Psoas muscle (tissue), 8 donors: ENCODE results near the gene CEACAM19. TPM values are rescaled to one million over a fixed set of nuclear protein-coding genes. Genes with fewer than 3 reads are reported as not detected.
A peak's percentile ranks its signal among the peaks of the same experiment; 100 is the strongest.

Source experiments
- ATAC-seq, 4 donors: fragments of 200-7000 bp; cut with Tn5 transposase; one replicate each; pipeline ENCODE4 v1.9.1; 2020; ENCODE audit warnings: moderate library complexity in 3 of 4, mild to moderate bottlenecking in 2 of 4
- DNase-seq, 2 donors: peaks; one replicate each; pipeline ENCODE4 v3.0.0-alpha.2; 2020
- H3K27ac ChIP-seq: fragments of 200-600 bp; one replicate; pipeline ENCODE4 v1.8.0; 2022
- H3K27me3 ChIP-seq, 3 donors: fragments of 200-600 bp in 1 of 3; one replicate each; pipeline versions ENCODE4 v1.6.1 to v1.8.0; 2013 to 2022; ENCODE audit warnings: low read length in 2 of 3, mild to moderate bottlenecking in 2 of 3, moderate library complexity in 1 of 3; ENCODE audit not compliant: insufficient read depth in 3 of 3
- H3K36me3 ChIP-seq, 2 donors: fragments of 200-600 bp in 1 of 2; one replicate each; pipeline versions ENCODE4 v1.6.1 to v1.8.0; 2013 to 2022; ENCODE audit warnings: low read depth in 1 of 2, mild to moderate bottlenecking in 1 of 2, moderate library complexity in 1 of 2; ENCODE audit not compliant: insufficient read depth in 1 of 2
- H3K4me1 ChIP-seq: fragments of 200-600 bp; one replicate; pipeline ENCODE4 v1.8.0; 2022
- H3K4me3 ChIP-seq: fragments of 200-600 bp; one replicate; pipeline ENCODE4 v1.8.0; 2022; ENCODE audit warnings: mild to moderate bottlenecking
- H3K9me3 ChIP-seq: fragments of 200-600 bp; one replicate; pipeline ENCODE4 v1.8.0; 2022
- WGBS, 3 donors: extraction: QIAGEN DNeasy Blood & Tissue Kit; methylation state at CpG; one replicate each; pipeline versions ENCODE4 v1.1.6 to v1.1.7; 2013; 5-methylcytosine and 5-hydroxymethylcytosine counted together
- intact Hi-C, 2 donors: fragments of 100-400 bp; cut with DNase I; formaldehyde crosslinking; loops; one replicate each; pipeline versions ENCODE4 v1.11.0 to v1.14.2; 2022
- polyA plus RNA-seq, 3 donors: library from polyadenylated mRNA; stranded (reverse); fragments of 200-250 nt; gene quantifications; one replicate each; pipeline ENCODE4 v1.2.3, GENCODE V29; 2013
- total RNA-seq, 4 donors: library from RNA; stranded (reverse); fragmentation: NEBNext Ultra II Directional in 2 of 4; extraction: Animal tissue kit (Norgen Biotek cat#: 25700) in 2 of 4; gene quantifications; one replicate each; pipeline versions ENCODE4 v1.2.1 to v1.2.4, GENCODE V29; 2021 to 2023
- TF ChIP-seq, protein P1 (sequence below): fragments of 200-600 bp; IDR thresholded peaks from one replicate; pipeline ENCODE4 v1.8.0; 2022; ENCODE audit warnings: antibody characterized with exemption
- donor health status: healthy with polysubstance abuse.
- donor health status: DM: no; HTN: no; CAD: no; lungs with moderate emphysema.
- donor health status: Bipolar disorder and iron deficiency.
- donor health status: healthy.
- donor health status: DM: yes; HTN: yes; CAD: no.
- donor health status: DM: no; HTN: no; CAD: no.
- donor health status: DM: no; HTN: no; CAD: no.
- donor health status: DM: yes; HTN: yes; CAD: no.

CEACAM19 gene
- total and polyA plus RNA-seq, 7 donors = 3.7 to 14.7 (median 8.6) TPM

DNA sequence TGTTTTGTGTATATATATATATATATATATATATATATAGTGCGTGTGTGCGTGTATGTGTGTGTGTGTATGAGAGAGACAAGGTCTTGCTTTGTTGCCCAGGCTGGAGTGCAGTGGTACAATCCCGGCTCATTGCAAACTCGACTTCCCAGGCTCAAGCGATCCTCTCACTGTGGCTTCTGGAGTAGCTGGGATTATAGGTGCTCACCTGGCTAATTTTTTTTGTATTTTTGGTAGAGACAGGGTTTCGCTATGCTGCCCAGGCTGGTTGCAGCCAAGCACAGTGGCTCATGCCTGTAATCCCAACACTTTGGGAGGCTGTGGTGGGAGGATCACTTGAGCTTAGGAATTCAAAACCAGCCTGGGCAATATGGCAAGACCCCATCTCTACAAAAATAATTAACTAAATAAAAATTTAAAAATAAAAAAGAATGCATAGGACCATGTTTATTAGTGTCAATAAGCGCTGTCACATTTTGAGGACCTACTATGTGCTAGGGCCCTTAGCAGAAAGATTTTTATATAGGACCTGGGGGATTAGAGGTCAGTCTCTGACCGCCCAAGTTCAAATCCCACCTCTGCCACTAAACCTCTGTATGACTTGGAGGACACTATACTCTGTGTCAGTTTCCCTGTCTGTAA lies 25.8 kb upstream of the CEACAM19 start:
- peak overlapping the region; percentile 47 for H3K4me3 ChIP-seq
- no peak for DNase-seq
- TF ChIP-seq, protein P1, sequence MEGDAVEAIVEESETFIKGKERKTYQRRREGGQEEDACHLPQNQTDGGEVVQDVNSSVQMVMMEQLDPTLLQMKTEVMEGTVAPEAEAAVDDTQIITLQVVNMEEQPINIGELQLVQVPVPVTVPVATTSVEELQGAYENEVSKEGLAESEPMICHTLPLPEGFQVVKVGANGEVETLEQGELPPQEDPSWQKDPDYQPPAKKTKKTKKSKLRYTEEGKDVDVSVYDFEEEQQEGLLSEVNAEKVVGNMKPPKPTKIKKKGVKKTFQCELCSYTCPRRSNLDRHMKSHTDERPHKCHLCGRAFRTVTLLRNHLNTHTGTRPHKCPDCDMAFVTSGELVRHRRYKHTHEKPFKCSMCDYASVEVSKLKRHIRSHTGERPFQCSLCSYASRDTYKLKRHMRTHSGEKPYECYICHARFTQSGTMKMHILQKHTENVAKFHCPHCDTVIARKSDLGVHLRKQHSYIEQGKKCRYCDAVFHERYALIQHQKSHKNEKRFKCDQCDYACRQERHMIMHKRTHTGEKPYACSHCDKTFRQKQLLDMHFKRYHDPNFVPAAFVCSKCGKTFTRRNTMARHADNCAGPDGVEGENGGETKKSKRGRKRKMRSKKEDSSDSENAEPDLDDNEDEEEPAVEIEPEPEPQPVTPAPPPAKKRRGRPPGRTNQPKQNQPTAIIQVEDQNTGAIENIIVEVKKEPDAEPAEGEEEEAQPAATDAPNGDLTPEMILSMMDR = no peak
- intact Hi-C loops = loop anchor here in 1 of 2 donors (5.0 kb wide), 1 partner anchor 58 kb away; no protein-coding TSS in a partner anchor
- H3K36me3 ChIP-seq = peaks cover 4 to 34% of the 10 kb centered on the region in 2 donors
- peaks cover 42% of the 10 kb centered on the region for H3K4me1 ChIP-seq
- H3K27me3 ChIP-seq = no peaks in the 10 kb centered on the region
- no peaks in the 10 kb centered on the region for H3K9me3 ChIP-seq
- 73 to 88% (median 87%) methylated on average over 8 of the region's 8 CpGs for WGBS, 3 donors
- ATAC-seq = no peak
- H3K27ac ChIP-seq = peak overlapping the region; percentile 80

DNA sequence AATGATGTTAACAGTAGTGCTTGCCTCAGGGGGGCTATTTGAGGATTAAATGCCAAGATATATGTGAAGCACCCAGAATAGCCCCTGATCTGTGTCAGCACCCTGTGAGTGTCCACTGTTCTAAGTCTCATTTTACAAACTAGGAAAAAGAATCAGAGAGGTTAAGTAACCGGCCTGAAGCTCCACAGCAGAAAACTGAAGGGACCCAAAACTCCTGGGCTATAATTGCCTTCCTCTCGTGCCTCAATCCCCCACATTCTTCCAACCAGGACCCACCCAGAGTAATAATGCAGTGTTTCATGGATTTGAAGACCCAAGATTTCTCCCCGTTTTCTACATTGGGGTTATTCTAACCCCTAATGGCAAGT lies 25.2 kb upstream of the CEACAM19 start:
- DNase-seq = no peak
- peaks cover 4 to 39% of the 10 kb centered on the region in 2 donors for H3K36me3 ChIP-seq
- intact Hi-C loops = loop anchor here in 1 of 2 donors (5.0 kb wide), 1 partner anchor 59 kb away; no protein-coding TSS in a partner anchor
- WGBS, 3 donors = 90 to 96% (median 92%) methylated on average over 3 of the region's 3 CpGs
- H3K9me3 ChIP-seq = no peaks in the 10 kb centered on the region
- peak overlapping the region; percentile 51 for H3K4me3 ChIP-seq
- TF ChIP-seq, protein P1 = no peak
- peak overlapping the region; percentile 80 for H3K27ac ChIP-seq
- H3K27me3 ChIP-seq = no peaks in the 10 kb centered on the region
- ATAC-seq = no peak
- H3K4me1 ChIP-seq = peaks cover 38% of the 10 kb centered on the region

DNA sequence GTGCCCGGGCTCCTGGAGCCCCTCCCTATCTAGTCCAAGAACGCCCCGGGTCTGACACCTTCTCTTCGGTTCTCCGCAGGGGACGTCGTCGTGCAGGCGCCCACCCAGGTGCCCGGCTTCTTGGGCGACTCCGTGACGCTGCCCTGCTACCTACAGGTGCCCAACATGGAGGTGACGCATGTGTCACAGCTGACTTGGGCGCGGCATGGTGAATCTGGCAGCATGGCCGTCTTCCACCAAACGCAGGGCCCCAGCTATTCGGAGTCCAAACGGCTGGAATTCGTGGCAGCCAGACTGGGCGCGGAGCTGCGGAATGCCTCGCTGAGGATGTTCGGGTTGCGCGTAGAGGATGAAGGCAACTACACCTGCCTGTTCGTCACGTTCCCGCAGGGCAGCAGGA lies 24.1 kb upstream of the CEACAM19 start:
- Histone ChIP-seq H3K4me1 (peaks cover 30% of the 10 kb centered on the region), H3K4me3 (peak overlapping the region; percentile 51), H3K27me3 (no peaks in the 10 kb centered on the region), H3K27ac (peak overlapping the region; percentile 80), H3K36me3 (peaks cover 6 to 50% of the 10 kb centered on the region in 2 donors), H3K9me3 (no peaks in the 10 kb centered on the region)
- 20 to 27% (median 25%) methylated on average over 31 of the region's 31 CpGs for WGBS, 3 donors
- TF ChIP-seq, protein P1 = no peak
- intact Hi-C loops = loop anchor here in 1 of 2 donors (5.0 kb wide), 1 partner anchor 60 kb away; no protein-coding TSS in a partner anchor
- ATAC-seq (peak in 3 of 4 donors; percentile 12 to 23 (median 22)), DNase-seq (no peak)

DNA sequence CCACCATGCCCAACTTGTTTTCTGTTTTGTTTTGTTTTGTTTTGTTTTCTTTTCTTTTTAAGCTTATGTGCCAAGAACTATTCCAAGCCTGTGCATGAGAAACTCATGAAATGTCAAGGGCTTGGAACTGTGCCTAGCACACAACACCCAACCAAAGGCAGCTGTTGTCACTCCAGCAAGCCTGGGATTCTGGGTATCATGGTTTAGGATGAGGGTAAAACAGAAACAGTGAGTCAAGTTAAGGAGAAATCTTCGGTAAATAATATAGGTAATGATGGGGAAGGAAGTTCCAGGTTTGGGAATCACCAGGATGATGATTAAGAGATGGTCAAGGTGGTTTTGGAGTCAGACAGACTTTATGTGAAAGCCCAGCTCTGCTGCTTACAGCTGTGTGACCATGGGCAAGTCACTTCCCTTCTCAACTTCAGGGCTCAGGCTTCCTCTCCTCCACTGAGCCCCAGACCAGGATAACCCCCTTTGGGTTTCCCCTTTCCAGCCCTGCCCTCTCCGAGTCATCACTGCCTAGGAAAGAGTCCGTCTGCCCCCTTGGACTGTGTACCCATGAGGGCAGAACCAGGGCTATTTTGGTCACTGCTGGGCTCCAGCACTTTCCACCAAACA lies 22.5 kb upstream of the CEACAM19 start:
- Histone ChIP-seq H3K4me1 (peaks cover 30% of the 10 kb centered on the region), H3K27me3 (no peaks in the 10 kb centered on the region), H3K36me3 (peaks cover 6 to 66% of the 10 kb centered on the region in 2 donors), H3K27ac (peak overlapping the region; percentile 80), H3K4me3 (peak overlapping the region; percentile 22), H3K9me3 (no peaks in the 10 kb centered on the region)
- intact Hi-C loops = loop anchor here in 1 of 2 donors (5.0 kb wide), 1 partner anchor 61 kb away; no protein-coding TSS in a partner anchor
- TF ChIP-seq, protein P1 = no peak
- peak; percentile 29 to 71 (median 52) for ATAC-seq
- WGBS, 3 donors = 18 to 58% (median 42%) methylated on average over 3 of the region's 3 CpGs
- DNase-seq = no peak
